ENCODE measurements around the gene ST7. TPM values are rescaled to one million over a fixed set of nuclear protein-coding genes. Genes with fewer than 3 reads are reported as not detected.

The ST7 gene
- total RNA-seq, 2 experiments from 2014 or later = 9.6 to 10.7 TPM

GRCh38 chr7:117146511-117146910 lies 193.2 kb downstream of the ST7 start:
- no peak overlapping the region for H3K27ac ChIP-seq (ENCODE audit: low read depth, low read length, poor library complexity, severe bottlenecking)
- ChIA-PET POLR2A (interaction anchor here (0.8 kb wide), 1 partner anchor 11 kb away, joined by 3 read pairs; no protein-coding TSS in a partner anchor), CTCF (ENCODE audit: unreplicated experiment) (no interaction called here)
- no peak overlapping the region for H3K4me2 ChIP-seq (ENCODE audit: low read length)
- no peak overlapping the region for H3K4me3 ChIP-seq (ENCODE audit: low read depth, low read length, poor library complexity, severe bottlenecking)
- TF ChIP-seq CTCF (conservative IDR thresholded peaks at IDR 0.05; ENCODE audit: low read length) (no peak), EZH2phosphoT487 (IDR thresholded peaks at IDR 0.05; ENCODE audit: borderline replicate concordance, low read depth, low read length) (no peak)
- no peaks in the 10 kb centered on the region for H3K79me2 ChIP-seq (ENCODE audit: insufficient read depth, low read depth, low read length)
- no peak overlapping the region for H2AFZ ChIP-seq (ENCODE audit: low read length)
- no TSS peak for BruUV-seq (replicated peaks)
- H4K20me1 ChIP-seq (ENCODE audit: insufficient read depth, low read length) = no peaks in the 10 kb centered on the region
- DNase-seq (ENCODE audit: low spot score) = no peak
- H3K9me3 ChIP-seq (ENCODE audit: low read length) = no peaks in the 10 kb centered on the region
- no peaks in the 10 kb centered on the region for H3K9me2 ChIP-seq (ENCODE audit: insufficient read depth, low read length)
- H3K4me1 ChIP-seq (ENCODE audit: insufficient read depth, low read length, poor library complexity, severe bottlenecking) = no peaks in the 10 kb centered on the region
- no peaks in the 10 kb centered on the region for H3K36me3 ChIP-seq (ENCODE audit: insufficient read depth, low read length)
- intact Hi-C loops (cut with micrococcal nuclease; ENCODE audit: unreplicated experiment) = no loop called here

- intact Hi-C loops (cut with micrococcal nuclease; ENCODE audit: unreplicated experiment) = no loop called here
- DNase-seq (ENCODE audit: low spot score) = no peak
- H4K20me1 ChIP-seq (ENCODE audit: insufficient read depth, low read length) = no peaks in the 10 kb centered on the region
- H3K9me2 ChIP-seq (ENCODE audit: insufficient read depth, low read length) = no peaks in the 10 kb centered on the region
- ChIA-PET POLR2A (interaction anchor here (1.0 to 1.2 kb wide), 2 partner anchors 10 to 14 kb away, joined by 4 to 8 read pairs; no protein-coding TSS in a partner anchor), CTCF (ENCODE audit: unreplicated experiment) (interaction anchor here (0.6 kb wide), 1 partner anchor 9 kb away, joined by 3 read pairs; no protein-coding TSS in a partner anchor)
- no peaks in the 10 kb centered on the region for H3K9me3 ChIP-seq (ENCODE audit: low read length)
- TF ChIP-seq CTCF (conservative IDR thresholded peaks at IDR 0.05; ENCODE audit: low read length) (no peak), EZH2phosphoT487 (IDR thresholded peaks at IDR 0.05; ENCODE audit: borderline replicate concordance, low read depth, low read length) (no peak)
- no peaks in the 10 kb centered on the region for H3K79me2 ChIP-seq (ENCODE audit: insufficient read depth, low read depth, low read length)
- H2AFZ ChIP-seq (ENCODE audit: low read length) = no peak overlapping the region
- BruUV-seq (replicated peaks) = no TSS peak
- H3K4me3 ChIP-seq (ENCODE audit: low read depth, low read length, poor library complexity, severe bottlenecking) = no peak overlapping the region
- H3K4me1 ChIP-seq (ENCODE audit: insufficient read depth, low read length, poor library complexity, severe bottlenecking) = no peaks in the 10 kb centered on the region
- no peak overlapping the region for H3K27ac ChIP-seq (ENCODE audit: low read depth, low read length, poor library complexity, severe bottlenecking)
- no peaks in the 10 kb centered on the region for H3K36me3 ChIP-seq (ENCODE audit: insufficient read depth, low read length)
- no peak overlapping the region for H3K4me2 ChIP-seq (ENCODE audit: low read length)
Observed at GRCh38 chr7:117148971-117149370, 195.7 kb downstream of the ST7 start.

- TF ChIP-seq CTCF (conservative IDR thresholded peaks at IDR 0.05; ENCODE audit: low read length) (no peak), EZH2phosphoT487 (IDR thresholded peaks at IDR 0.05; ENCODE audit: borderline replicate concordance, low read depth, low read length) (no peak)
- Histone ChIP-seq H3K36me3 (ENCODE audit: insufficient read depth, low read length) (no peaks in the 10 kb centered on the region), H3K4me3 (ENCODE audit: low read depth, low read length, poor library complexity, severe bottlenecking) (no peak overlapping the region), H3K9me3 (ENCODE audit: low read length) (no peaks in the 10 kb centered on the region), H3K4me1 (ENCODE audit: insufficient read depth, low read length, poor library complexity, severe bottlenecking) (no peaks in the 10 kb centered on the region), H3K27ac (ENCODE audit: low read depth, low read length, poor library complexity, severe bottlenecking) (no peak overlapping the region), H3K4me2 (ENCODE audit: low read length) (no peak overlapping the region), H2AFZ (ENCODE audit: low read length) (no peak overlapping the region), H3K9me2 (ENCODE audit: insufficient read depth, low read length) (no peaks in the 10 kb centered on the region), H3K79me2 (ENCODE audit: insufficient read depth, low read depth, low read length) (no peaks in the 10 kb centered on the region), H4K20me1 (ENCODE audit: insufficient read depth, low read length) (no peaks in the 10 kb centered on the region)
- DNase-seq (ENCODE audit: low spot score) = no peak
- intact Hi-C loops (cut with micrococcal nuclease; ENCODE audit: unreplicated experiment) = no loop called here
- ChIA-PET CTCF (ENCODE audit: unreplicated experiment) (no interaction called here), POLR2A (interaction anchor here (0.7 to 1.2 kb wide), 4 partner anchors 9 to 277 kb away, joined by 3 to 8 read pairs (median 4); no protein-coding TSS in a partner anchor)
- no TSS peak for BruUV-seq (replicated peaks)
Observed at GRCh38 chr7:117149692-117150091, 196.4 kb downstream of the ST7 start.

Data from OCI-LY7 (cell line).